GM18520 (cell line): ENCODE measurements around the gene CELSR2.

Experiments used
- ATAC-seq: cut with Tn5 transposase; IDR thresholded peaks from one replicate; pipeline ENCODE4 v1.9.1; 2021; ENCODE audit not compliant: unreplicated experiment

Gene CELSR2

GRCh38 chr1:109262231-109263055, 13.1 kb downstream of the CELSR2 start:
- no peak for ATAC-seq

DNA sequence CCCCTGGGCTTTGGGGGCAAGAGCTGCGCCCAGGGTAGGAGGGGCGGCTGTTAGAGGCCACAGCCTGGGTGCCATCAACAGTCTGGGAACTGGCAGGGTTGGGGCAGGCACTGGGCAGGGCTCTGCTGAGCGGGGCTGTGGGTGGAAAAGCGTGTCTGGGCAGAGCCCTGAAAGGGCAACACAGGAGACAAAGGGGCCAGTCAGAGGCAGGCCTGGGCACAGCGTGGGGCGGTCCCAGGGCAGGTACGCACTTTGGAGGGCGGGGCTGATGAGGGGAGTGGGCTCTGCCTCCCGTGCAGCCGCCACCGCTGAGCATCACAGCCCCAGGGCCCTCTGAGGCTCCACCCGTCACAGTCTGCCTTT, 13.9 kb downstream of the CELSR2 start:
- ATAC-seq: no peak

DNA sequence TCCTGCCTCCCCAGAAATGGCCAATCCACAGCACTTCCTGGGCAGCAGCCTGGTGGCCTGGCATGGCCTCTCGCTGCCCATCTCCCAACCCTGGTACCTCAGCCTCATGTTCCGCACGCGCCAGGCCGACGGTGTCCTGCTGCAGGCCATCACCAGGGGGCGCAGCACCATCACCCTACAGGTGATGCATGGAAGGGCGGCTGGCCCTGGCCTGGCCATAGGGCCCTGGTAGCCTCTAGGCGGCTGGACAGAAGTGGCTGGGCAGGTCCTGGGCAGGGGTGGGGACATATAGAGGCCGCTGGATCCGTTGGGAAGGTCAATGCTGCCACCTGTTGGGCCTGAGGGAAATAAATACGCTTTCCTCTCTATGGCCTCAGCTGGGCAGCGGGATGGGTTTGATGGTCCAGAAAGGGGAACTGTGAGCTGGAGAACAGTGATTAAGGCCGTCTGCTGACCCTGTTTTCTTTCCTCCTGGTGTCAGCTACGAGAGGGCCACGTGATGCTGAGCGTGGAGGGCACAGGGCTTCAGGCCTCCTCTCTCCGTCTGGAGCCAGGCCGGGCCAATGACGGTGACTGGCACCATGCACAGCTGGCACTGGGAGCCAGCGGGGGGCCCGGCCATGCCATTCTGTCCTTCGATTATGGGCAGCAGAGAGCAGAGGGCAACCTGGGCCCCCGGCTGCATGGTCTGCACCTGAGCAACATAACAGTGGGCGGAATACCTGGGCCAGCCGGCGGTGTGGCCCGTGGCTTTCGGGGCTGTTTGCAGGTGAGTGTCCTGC, 14.4 kb downstream of the CELSR2 start:
- no peak for ATAC-seq

- no peak for ATAC-seq
These were observed 15.0 kb downstream of the CELSR2 start for GRCh38 chr1:109264379-109264755.

DNA sequence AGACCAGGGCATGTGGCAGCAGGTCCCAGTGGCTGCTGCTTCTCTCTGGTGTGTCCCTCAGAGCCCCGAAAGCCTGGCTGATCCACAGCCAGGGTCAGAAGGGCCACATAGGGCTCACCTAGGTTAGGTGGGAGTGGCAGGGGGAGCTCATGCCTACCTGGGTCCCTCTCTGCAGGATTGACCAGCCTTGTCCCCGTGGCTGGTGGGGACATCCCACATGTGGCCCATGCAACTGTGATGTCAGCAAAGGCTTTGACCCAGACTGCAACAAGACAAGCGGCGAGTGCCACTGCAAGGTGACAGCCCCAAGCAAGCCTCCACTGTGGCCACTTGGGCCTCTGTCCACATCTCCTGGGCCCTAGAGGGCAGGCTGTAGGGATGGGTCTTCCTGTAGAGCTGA, 15.7 kb downstream of the CELSR2 start:
- ATAC-seq: no peak

DNA sequence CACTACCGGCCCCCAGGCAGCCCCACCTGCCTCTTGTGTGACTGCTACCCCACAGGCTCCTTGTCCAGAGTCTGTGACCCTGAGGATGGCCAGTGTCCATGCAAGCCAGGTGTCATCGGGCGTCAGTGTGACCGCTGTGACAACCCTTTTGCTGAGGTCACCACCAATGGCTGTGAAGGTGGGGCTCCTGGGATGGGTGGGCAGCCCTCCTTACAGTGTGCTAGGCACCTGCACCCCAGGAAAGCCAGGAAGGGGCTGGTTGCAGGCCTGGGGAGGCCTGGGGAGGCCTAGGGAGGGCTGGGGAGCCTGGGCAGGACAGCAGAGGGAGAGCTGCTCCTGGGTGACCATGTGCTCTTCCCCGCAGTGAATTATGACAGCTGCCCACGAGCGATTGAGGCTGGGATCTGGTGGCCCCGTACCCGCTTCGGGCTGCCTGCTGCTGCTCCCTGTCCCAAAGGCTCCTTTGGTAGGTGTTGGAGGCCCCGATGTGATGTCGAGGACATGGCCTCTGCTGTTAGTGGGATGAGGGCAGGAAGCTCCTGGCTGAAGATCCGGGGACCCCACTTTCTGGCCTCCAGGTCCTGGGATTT, 16.5 kb downstream of the CELSR2 start:
- ATAC-seq: no peak

- no peak for ATAC-seq
These were observed 17.6 kb downstream of the CELSR2 start for GRCh38 chr1:109266965-109267364.

DNA sequence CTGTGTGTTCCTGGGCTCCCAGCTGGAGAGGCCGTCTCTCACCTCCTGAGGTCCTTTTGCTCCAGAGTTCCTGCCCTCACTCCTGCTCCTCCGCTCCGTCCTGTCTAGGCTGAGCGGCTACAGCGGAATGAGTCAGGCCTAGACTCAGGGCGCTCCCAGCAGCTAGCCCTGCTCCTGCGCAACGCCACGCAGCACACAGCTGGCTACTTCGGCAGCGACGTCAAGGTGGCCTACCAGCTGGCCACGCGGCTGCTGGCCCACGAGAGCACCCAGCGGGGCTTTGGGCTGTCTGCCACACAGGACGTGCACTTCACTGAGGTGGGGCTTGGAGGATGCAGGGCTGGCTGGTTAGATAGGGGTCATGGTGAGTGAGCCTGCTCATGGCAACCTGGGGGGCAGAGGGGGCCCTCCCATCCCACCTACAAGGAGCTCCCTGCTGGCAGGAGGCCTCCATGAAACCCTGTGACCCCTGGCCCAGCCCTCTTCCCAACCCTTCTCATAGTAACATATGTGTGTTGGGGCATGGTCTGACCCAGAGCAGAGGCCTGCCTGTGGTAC, 18.5 kb downstream of the CELSR2 start:
- no peak for ATAC-seq

DNA sequence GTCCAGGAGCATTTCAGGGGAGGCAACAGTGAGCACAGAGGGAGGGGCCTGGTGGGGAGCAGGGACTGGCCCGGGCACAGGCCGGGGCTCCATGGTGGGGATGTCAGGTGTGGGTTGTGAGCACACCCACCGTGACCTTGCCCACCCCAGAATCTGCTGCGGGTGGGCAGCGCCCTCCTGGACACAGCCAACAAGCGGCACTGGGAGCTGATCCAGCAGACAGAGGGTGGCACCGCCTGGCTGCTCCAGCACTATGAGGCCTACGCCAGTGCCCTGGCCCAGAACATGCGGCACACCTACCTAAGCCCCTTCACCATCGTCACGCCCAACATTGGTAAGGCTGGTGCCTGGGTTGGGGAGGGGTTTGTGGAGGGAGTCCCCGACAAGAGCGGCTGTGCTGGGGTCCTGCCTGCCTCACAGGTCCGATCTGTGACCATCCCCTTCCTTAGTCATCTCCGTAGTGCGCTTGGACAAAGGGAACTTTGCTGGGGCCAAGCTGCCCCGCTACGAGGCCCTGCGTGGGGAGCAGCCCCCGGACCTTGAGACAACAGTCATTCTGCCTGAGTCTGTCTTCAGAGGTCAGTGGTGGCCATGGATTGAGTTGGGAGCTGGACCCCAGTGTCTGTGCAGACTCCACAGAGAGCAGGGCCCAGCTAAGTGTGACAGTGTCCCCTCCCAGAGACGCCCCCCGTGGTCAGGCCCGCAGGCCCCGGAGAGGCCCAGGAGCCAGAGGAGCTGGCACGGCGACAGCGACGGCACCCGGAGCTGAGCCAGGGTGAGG, 19.3 kb downstream of the CELSR2 start:
- ATAC-seq: no peak

DNA sequence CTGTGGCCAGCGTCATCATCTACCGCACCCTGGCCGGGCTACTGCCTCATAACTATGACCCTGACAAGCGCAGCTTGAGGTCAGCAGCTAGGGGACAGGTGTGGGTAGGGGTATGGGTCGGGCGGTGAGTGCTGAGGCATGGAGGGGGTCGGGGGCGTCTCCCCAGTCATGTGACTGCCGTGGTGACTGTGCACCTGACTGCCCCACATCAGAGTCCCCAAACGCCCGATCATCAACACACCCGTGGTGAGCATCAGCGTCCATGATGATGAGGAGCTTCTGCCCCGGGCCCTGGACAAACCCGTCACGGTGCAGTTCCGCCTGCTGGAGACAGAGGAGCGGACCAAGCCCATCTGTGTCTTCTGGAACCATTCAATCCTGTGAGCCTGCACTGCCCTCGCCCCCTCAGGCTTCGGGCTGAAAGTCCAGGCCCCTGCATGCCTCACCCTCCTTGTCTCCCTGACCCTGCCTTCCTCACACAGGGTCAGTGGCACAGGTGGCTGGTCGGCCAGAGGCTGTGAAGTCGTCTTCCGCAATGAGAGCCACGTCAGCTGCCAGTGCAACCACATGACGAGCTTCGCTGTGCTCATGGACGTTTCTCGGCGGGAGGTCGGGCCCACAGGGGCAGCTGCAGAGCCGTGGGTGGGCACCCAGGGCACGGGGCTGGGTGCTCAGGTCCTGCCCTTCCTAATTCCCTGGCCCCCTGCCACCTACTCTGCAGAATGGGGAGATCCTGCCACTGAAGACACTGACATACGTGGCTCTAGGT, 20.1 kb downstream of the CELSR2 start:
- ATAC-seq: no peak

GRCh38 chr1:109269981-109270622, 20.8 kb downstream of the CELSR2 start:
- ATAC-seq: no peak

DNA sequence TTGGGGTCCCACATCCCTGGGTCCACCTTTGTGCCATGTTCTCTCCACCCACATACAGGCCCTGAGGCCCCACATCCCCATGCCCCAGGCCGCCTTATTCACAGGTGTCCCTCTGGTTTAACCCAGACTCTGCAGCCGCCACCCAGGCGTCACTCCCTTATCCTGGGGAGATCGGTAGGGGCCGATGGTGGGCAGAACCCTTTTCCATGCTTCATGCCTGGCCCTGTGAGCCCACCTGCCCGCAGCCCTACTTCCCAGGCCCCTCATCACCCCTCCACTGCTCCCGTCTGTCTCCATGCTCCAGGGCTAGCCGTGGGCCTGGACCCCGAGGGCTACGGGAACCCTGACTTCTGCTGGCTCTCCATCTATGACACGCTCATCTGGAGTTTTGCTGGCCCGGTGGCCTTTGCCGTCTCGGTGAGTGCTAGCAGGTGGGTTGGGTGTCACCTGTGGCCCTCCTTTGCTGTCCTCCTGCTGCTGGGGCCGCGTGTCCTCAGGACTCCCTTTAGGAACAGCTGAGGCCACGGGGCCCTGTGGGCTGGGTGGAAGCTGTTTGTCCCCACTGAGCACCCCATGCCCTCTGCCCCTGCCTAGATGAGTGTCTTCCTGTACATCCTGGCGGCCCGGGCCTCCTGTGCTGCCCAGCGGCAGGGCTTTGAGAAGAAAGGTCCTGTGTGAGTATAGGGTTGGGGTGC, 21.4 kb downstream of the CELSR2 start:
- no peak for ATAC-seq

- no peak for ATAC-seq
These were observed 22.1 kb downstream of the CELSR2 start for GRCh38 chr1:109271458-109271857.

GRCh38 chr1:109272021-109272799, 22.9 kb downstream of the CELSR2 start:
- ATAC-seq: no peak

DNA sequence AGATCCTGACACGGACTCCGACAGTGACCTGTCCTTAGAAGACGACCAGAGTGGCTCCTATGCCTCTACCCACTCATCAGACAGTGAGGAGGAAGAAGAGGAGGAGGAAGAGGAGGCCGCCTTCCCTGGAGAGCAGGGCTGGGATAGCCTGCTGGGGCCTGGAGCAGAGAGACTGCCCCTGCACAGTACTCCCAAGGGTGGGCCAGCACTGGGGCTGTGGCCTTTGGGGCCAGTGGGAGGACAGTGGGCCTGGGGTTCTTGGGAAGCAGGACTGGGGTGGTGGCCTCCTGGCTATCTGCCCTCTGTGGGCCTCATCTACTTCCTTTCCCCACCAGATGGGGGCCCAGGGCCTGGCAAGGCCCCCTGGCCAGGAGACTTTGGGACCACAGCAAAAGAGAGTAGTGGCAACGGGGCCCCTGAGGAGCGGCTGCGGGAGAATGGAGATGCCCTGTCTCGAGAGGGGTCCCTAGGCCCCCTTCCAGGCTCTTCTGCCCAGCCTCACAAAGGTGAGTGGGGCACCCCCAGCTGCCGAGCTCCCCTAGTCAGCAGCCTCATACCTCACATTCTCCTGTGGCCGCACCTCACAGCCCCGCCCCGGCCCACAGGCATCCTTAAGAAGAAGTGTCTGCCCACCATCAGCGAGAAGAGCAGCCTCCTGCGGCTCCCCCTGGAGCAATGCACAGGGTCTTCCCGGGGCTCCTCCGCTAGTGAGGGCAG, 23.6 kb downstream of the CELSR2 start:
- ATAC-seq: no peak

DNA sequence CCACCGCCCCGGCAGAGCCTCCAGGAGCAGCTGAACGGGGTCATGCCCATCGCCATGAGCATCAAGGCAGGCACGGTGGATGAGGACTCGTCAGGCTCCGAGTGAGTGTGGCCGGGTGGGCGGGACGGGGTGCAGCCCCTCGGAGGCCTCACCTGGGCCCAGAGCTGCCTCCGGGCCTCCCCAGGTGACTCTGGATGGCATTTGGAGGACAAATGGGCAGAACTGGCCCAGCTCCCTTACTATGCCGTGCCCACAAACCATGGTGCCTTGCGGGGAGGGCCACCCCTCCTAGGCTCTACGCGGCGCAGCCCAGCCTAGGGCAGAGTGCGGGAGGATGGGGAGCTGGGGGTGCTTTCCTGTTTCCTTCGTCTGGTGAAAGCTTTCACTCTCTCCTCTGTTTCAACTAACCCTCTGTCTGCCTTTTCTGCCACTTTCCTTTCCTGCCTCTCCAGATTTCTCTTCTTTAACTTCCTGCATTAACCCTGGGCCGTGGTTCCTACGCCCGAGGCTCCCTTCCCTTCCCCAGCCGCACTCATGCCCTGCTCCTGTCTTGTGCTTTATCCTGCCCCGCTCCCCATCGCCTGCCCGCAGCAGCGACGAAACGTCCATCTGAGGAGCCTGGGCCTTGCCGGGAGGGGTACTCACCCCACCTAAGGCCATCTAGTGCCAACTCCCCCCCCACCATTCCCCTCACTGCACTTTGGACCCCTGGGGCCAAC, 24.4 kb downstream of the CELSR2 start:
- ATAC-seq: no peak
